Keratinocyte (primary cell): Measurements from ENCODE around the gene SLC25A5. TPM values are rescaled to one million over a fixed set of nuclear protein-coding genes. Genes with fewer than 3 reads are reported as not detected.

ENCODE experiments used
- DNase-seq: peaks from one replicate; pipeline ENCODE4 v3.0.0-alpha.2; 2011; ENCODE audit warnings: low read depth, missing footprints, low spot score
- FAIRE-seq: peaks from 2 replicates; lab custom pipeline; 2011; peaks lifted over from hg19 to GRCh38; lab: Jason Lieb, UNC
- H2AFZ ChIP-seq: 2 replicates; pipeline ENCODE4 v1.6.0; 2012; ENCODE audit warnings: low read length, control low read depth, inconsistent platforms; ENCODE audit not compliant: control insufficient read depth
- H3K27ac ChIP-seq: 2 replicates; pipeline ENCODE4 v1.5.1; 2011; ENCODE audit warnings: low read length; ENCODE audit not compliant: control insufficient read depth, insufficient read depth
- H3K27me3 ChIP-seq: 3 replicates; pipeline ENCODE4 v1.6.0; 2011; ENCODE audit warnings: low read length; ENCODE audit not compliant: control insufficient read depth, insufficient read depth; ENCODE audit errors: extremely low read depth
- H3K36me3 ChIP-seq, 2 experiments: 2 replicates in 1 of 2; 3 replicates in 1 of 2; pipeline ENCODE4 v1.5.1; 2011; ENCODE audit warnings: low read length in 2 of 2, mild to moderate bottlenecking in 1 of 2; ENCODE audit not compliant: control insufficient read depth in 2 of 2, insufficient read depth in 2 of 2; ENCODE audit errors: extremely low read depth in 1 of 2
- H3K4me1 ChIP-seq: 3 replicates; pipeline ENCODE4 v1.5.1; 2011; ENCODE audit warnings: low read length; ENCODE audit not compliant: control insufficient read depth, insufficient read depth; ENCODE audit errors: extremely low read depth
- H3K4me2 ChIP-seq: 3 replicates; pipeline ENCODE4 v1.6.0; 2011; ENCODE audit warnings: low read depth, low read length; ENCODE audit not compliant: control insufficient read depth, insufficient read depth; ENCODE audit errors: extremely low read depth
- H3K4me3 ChIP-seq, 3 experiments: fragments of 200-600 bp in 1 of 3; sonication (generic) in 1 of 3; 2 replicates in 2 of 3; 3 replicates in 1 of 3; pipeline ENCODE4 v1.5.1; 2011 to 2016; ENCODE audit warnings: low read length in 3 of 3, mild to moderate bottlenecking in 3 of 3, control low read depth in 2 of 3, inconsistent platforms in 1 of 3, low read depth in 1 of 3, mixed read lengths in 1 of 3, mixed run types in 1 of 3, moderate library complexity in 1 of 3; ENCODE audit not compliant: control insufficient read depth in 2 of 3, insufficient read depth in 2 of 3; ENCODE audit errors: extremely low read depth in 1 of 3
- H3K79me2 ChIP-seq: 2 replicates; pipeline ENCODE4 v1.6.0; 2012; ENCODE audit warnings: low read length; ENCODE audit not compliant: control insufficient read depth, insufficient read depth
- H3K9ac ChIP-seq: 3 replicates; pipeline ENCODE4 v1.6.0; 2011; ENCODE audit warnings: low read length; ENCODE audit not compliant: control insufficient read depth, insufficient read depth; ENCODE audit errors: extremely low read depth
- H3K9me1 ChIP-seq: 3 replicates; pipeline ENCODE4 v1.6.0; 2011; ENCODE audit warnings: low read length; ENCODE audit not compliant: control insufficient read depth, insufficient read depth; ENCODE audit errors: extremely low read depth
- H3K9me3 ChIP-seq: 2 replicates; pipeline ENCODE4 v1.5.1; 2012; ENCODE audit warnings: low read depth, low read length; ENCODE audit not compliant: control insufficient read depth
- H4K20me1 ChIP-seq: 3 replicates; pipeline ENCODE4 v1.6.0; 2011; ENCODE audit warnings: low read length; ENCODE audit not compliant: control insufficient read depth, insufficient read depth; ENCODE audit errors: extremely low read depth
- EZH2 ChIP-seq: IDR thresholded peaks from one replicate; pipeline ENCODE4 v1.6.1; 2012; ENCODE audit warnings: inconsistent platforms, mild to moderate bottlenecking, low read length, moderate library complexity
- dilution Hi-C: fragments of 300-500 bp; cut with MboI; formaldehyde crosslinking; loops from one replicate; pipeline ENCODE4 v1.7.0; 2020; ENCODE audit warnings: low sequenced_read_pairs; ENCODE audit not compliant: extremely low pct_ligation_motif_present
- polyA plus RNA-seq, 5 experiments: library from polyadenylated mRNA; depleted of rRNA in 3 of 5; stranded (reverse) in 3 of 5; stranded (forward) in 1 of 5; unstranded in 1 of 5; fragments of >200 nt; gene quantifications; 1 replicate in 1 of 5; 2 replicates in 3 of 5; 3 replicates in 1 of 5; pipeline versions ENCODE4 v1.2.1 to v1.2.3, GENCODE V29; 2011 to 2012; ENCODE audit warnings: missing spikeins in 2 of 5, low read depth in 1 of 5, low replicate concordance in 1 of 5
- TF ChIP-seq, protein P1 (sequence below), 3 experiments: IDR thresholded peaks in 1 of 3; conservative IDR thresholded peaks in 1 of 3; optimal IDR thresholded peaks in 1 of 3; 2 replicates in 2 of 3; 3 replicates in 1 of 3; pipeline versions ENCODE3 to v1.5.1; 2011; ENCODE audit warnings: low read length in 3 of 3, mild to moderate bottlenecking in 3 of 3, moderate library complexity in 2 of 3, control low read depth in 1 of 3, inconsistent platforms in 1 of 3; ENCODE audit not compliant: insufficient read depth in 2 of 3; ENCODE audit errors: extremely low read depth in 1 of 3

The SLC25A5 gene
- polyA plus RNA-seq, 1 donor (not counting 4 experiments of a cell fraction or from before 2014, with no cell fraction given), result 447 TPM

DNA sequence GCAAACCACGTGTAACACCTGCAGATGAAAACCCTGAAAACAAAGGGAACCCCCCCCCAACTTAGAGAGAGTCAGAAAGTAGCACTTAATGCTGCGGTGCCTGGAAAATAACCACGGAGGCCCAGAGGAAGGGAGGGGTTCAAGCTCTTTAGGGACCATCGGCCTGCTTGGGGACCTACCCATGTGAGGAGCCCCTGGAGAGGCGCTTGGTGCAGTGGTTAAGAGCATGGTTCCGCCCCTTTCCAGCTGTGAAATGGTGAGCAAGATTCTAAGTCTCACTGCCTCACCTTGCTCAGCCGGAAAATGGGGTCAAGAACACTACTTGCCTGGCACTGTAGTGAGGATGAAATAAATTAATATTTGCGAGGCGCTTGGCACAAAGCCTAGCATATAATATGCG, 13.8 kb downstream of the SLC25A5 start:
- no peaks in the 10 kb centered on the region for H3K27me3 ChIP-seq
- H3K9me3 ChIP-seq, result no peaks in the 10 kb centered on the region
- DNase-seq, result no peak
- no peaks in the 10 kb centered on the region for H3K36me3 ChIP-seq
- H3K79me2 ChIP-seq, result no peaks in the 10 kb centered on the region
- no peak for TF ChIP-seq EZH2
- TF ChIP-seq, protein P1, sequence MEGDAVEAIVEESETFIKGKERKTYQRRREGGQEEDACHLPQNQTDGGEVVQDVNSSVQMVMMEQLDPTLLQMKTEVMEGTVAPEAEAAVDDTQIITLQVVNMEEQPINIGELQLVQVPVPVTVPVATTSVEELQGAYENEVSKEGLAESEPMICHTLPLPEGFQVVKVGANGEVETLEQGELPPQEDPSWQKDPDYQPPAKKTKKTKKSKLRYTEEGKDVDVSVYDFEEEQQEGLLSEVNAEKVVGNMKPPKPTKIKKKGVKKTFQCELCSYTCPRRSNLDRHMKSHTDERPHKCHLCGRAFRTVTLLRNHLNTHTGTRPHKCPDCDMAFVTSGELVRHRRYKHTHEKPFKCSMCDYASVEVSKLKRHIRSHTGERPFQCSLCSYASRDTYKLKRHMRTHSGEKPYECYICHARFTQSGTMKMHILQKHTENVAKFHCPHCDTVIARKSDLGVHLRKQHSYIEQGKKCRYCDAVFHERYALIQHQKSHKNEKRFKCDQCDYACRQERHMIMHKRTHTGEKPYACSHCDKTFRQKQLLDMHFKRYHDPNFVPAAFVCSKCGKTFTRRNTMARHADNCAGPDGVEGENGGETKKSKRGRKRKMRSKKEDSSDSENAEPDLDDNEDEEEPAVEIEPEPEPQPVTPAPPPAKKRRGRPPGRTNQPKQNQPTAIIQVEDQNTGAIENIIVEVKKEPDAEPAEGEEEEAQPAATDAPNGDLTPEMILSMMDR (optimal IDR thresholded peaks at IDR 0.05 in 1 of 3, IDR thresholded peaks at IDR 0.05 in 1 of 3, conservative IDR thresholded peaks at IDR 0.05 in 1 of 3; ENCODE audit: extremely low read depth in 1 of 3, insufficient read depth in 2 of 3, low read length in 3 of 3), result no peak
- peak overlapping the region; percentile 69 for H3K4me2 ChIP-seq
- peak overlapping the region in 2 of 3 experiments; percentile 22 to 46 for H3K4me3 ChIP-seq
- peak overlapping the region; percentile 63 for H2AFZ ChIP-seq
- FAIRE-seq, result no peak
- no peaks in the 10 kb centered on the region for H4K20me1 ChIP-seq
- H3K4me1 ChIP-seq, result peaks cover 12% of the 10 kb centered on the region
- no peak overlapping the region for H3K27ac ChIP-seq
- peak overlapping the region; percentile 54 for H3K9ac ChIP-seq
- dilution Hi-C loops, result no loop called here
- H3K9me1 ChIP-seq, result no peaks in the 10 kb centered on the region

DNA sequence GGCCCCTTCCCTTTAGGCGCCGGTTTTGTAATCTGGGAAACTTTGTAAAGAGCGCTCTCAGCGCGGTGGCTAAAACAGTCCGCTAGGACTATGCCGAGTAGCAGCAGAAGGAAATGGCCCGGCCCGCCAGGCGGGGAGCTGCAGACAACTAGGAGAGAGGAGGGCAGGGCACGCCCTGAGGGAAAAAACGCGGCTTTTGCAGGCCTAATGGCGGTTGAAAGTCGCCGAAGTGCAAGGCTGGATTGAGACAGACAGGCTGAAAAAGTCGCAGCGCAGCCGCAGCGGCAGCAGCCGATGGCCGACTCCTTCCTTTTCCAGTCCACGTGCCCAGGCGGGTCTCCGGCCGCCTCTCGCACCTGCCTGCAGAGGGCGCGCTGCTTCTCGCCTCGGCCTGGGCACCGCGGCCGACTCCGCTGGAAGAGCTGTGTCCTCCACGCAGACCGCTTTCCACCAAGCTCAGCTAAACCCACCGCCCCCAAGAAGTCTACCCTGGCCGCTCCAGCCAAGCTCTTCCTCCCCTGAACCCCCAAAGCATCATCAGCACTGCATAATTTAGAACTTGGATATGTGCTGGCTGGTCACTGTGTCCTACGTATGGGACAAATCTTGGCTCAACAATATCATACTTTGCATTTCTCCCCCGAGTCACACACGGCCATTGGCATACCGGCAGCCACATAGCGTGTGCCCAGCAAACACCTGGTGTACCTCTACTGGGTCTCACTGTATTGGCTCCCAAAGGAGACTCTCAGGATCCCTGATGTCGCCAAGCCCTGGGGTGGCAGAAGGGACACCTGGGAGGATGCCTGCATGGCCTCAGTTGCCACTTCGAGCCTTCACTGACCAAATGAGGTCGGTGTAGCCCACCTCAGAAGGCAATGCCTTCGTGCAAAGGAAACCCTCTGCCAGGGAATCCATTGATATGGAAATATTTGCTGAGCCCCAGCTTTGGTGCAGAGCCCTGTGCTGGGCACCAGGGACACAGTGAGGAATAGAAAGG, 14.5 kb downstream of the SLC25A5 start:
- Histone ChIP-seq H3K4me3 (peak overlapping the region in 2 of 3 experiments; percentile 22 to 46), H3K79me2 (no peaks in the 10 kb centered on the region), H3K4me2 (peak overlapping the region; percentile 69), H2AFZ (peak overlapping the region; percentile 63), H3K4me1 (peaks cover 12% of the 10 kb centered on the region), H3K9me3 (no peaks in the 10 kb centered on the region), H3K36me3 (no peaks in the 10 kb centered on the region), H3K27ac (no peak overlapping the region), H3K9ac (peak overlapping the region; percentile 54), H4K20me1 (no peaks in the 10 kb centered on the region), H3K27me3 (no peaks in the 10 kb centered on the region), H3K9me1 (no peaks in the 10 kb centered on the region)
- dilution Hi-C loops, result no loop called here
- DNase-seq, result no peak
- no peak for FAIRE-seq
- TF ChIP-seq, protein P1 (optimal IDR thresholded peaks at IDR 0.05 in 1 of 3, IDR thresholded peaks at IDR 0.05 in 1 of 3, conservative IDR thresholded peaks at IDR 0.05 in 1 of 3; ENCODE audit: extremely low read depth in 1 of 3, insufficient read depth in 2 of 3, low read length in 3 of 3), result peak; percentile 48 to 82 (median 82)
- no peak for TF ChIP-seq EZH2
